Measurements from ENCODE around the gene BAG2.
A peak's percentile ranks its signal among the peaks of the same experiment; 100 is the strongest.

The BAG2 gene

GRCh38 chr6:57216235-57217101 lies 44.3 kb downstream of the BAG2 start:
- DNase-seq, result peak in 20 of 42 donors; percentile 10 to 59 (median 28)
- intact Hi-C loops (cut with DNase I), result no loop called here

GRCh38 chr6:57217270-57217669 lies 45.1 kb downstream of the BAG2 start:
- no peak for DNase-seq
- intact Hi-C loops (cut with DNase I), result no loop called here

GRCh38 chr6:57220083-57220703 lies 48.1 kb downstream of the BAG2 start:
- intact Hi-C loops (cut with DNase I), result loop anchor here (5.0 to 10.0 kb wide), 2 partner anchors 48 to 95 kb away; partner anchors contain the start of genes BAG2 and PRIM2
- no peak for DNase-seq

GRCh38 chr6:57221191-57221935 lies 49.2 kb downstream of the BAG2 start:
- intact Hi-C loops (cut with DNase I), result loop anchor here (5.0 to 10.0 kb wide), 2 partner anchors 49 to 93 kb away; partner anchors contain the start of genes BAG2 and PRIM2
- DNase-seq, result peak in 41 of 42 donors; percentile 19 to 72 (median 50)

GRCh38 chr6:57221936-57222742 lies 50.0 kb downstream of the BAG2 start, which contains the start of gene RAB23:
TSS of gene RAB23 (minus strand) at chr6:57222307. CDS start at chr6:57210380, 11,927 bp downstream.
- intact Hi-C loops (cut with DNase I), result loop anchor here (5.0 to 10.0 kb wide), 2 partner anchors 50 to 93 kb away; partner anchors contain the start of genes BAG2 and PRIM2
- DNase-seq, result peak; percentile 56 to 92 (median 82)

GRCh38 chr6:57222743-57223077 lies 50.6 kb downstream of the BAG2 start:
- intact Hi-C loops (cut with DNase I), result loop anchor here (5.0 to 10.0 kb wide), 2 partner anchors 50 to 92 kb away; partner anchors contain the start of genes BAG2 and PRIM2
- peak in 6 of 42 donors; percentile 7 to 24 (median 11) for DNase-seq

- DNase-seq, result no peak
- intact Hi-C loops (cut with DNase I), result loop anchor here (5.0 to 10.0 kb wide), 2 partner anchors 53 to 90 kb away; partner anchors contain the start of genes BAG2 and PRIM2
Observed at GRCh38 chr6:57224769-57225515, 52.8 kb downstream of the BAG2 start.

GRCh38 chr6:57226221-57226620 lies 54.1 kb downstream of the BAG2 start:
- intact Hi-C loops (cut with DNase I), result loop anchor here (10.0 kb wide), 1 partner anchor 89 kb away; the partner anchor contains the start of gene PRIM2
- DNase-seq, result no peak
